ENCODE results near the gene EHD1.

Gene EHD1

GRCh38 chr11:64877390-64878222, 815 bp downstream of the EHD1 start:
- DNase-seq: no peak
- H4K20me1 ChIP-seq (ENCODE audit: insufficient read depth, low read length): no peaks in the 10 kb centered on the region
- peak overlapping the region; percentile 99 for H3K4me2 ChIP-seq (ENCODE audit: low read depth, low read length)
- peak overlapping the region; percentile 96 for H3K4me3 ChIP-seq (ENCODE audit: low read length)
- H3K36me3 ChIP-seq (replicated peaks; ENCODE audit: insufficient read depth, low read length): no peaks in the 10 kb centered on the region
- no peak overlapping the region; the same call in 1 of the 2 replicates for H3K27ac ChIP-seq (ENCODE audit: low read length)
- peaks cover 42% of the 10 kb centered on the region for H3K79me2 ChIP-seq (ENCODE audit: low read length)
- H3K9me2 ChIP-seq (replicated peaks; ENCODE audit: insufficient read depth, low read length): no peaks in the 10 kb centered on the region
- peaks cover 14% of the 10 kb centered on the region for H3K27me3 ChIP-seq (replicated peaks; ENCODE audit: insufficient read depth, low read length)
- peaks cover 16% of the 10 kb centered on the region for H3F3A ChIP-seq (ENCODE audit: insufficient read depth, low read length)
- TF ChIP-seq EZH2 (optimal IDR thresholded peaks at IDR 0.05; ENCODE audit: low read depth, low read length) (no peak), EZH2phosphoT487 (IDR thresholded peaks at IDR 0.05; ENCODE audit: low read length) (no peak)
- TF ChIP-seq, protein P1, sequence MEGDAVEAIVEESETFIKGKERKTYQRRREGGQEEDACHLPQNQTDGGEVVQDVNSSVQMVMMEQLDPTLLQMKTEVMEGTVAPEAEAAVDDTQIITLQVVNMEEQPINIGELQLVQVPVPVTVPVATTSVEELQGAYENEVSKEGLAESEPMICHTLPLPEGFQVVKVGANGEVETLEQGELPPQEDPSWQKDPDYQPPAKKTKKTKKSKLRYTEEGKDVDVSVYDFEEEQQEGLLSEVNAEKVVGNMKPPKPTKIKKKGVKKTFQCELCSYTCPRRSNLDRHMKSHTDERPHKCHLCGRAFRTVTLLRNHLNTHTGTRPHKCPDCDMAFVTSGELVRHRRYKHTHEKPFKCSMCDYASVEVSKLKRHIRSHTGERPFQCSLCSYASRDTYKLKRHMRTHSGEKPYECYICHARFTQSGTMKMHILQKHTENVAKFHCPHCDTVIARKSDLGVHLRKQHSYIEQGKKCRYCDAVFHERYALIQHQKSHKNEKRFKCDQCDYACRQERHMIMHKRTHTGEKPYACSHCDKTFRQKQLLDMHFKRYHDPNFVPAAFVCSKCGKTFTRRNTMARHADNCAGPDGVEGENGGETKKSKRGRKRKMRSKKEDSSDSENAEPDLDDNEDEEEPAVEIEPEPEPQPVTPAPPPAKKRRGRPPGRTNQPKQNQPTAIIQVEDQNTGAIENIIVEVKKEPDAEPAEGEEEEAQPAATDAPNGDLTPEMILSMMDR (IDR thresholded peaks at IDR 0.05; ENCODE audit: low read length): no peak
- H2AFZ ChIP-seq (ENCODE audit: low read length): peak overlapping the region; percentile 88
- H3K9ac ChIP-seq (ENCODE audit: low read length): peak overlapping the region; percentile 76
- H3K9me3 ChIP-seq (replicated peaks; ENCODE audit: insufficient read depth, low read length): no peaks in the 10 kb centered on the region
- H3K4me1 ChIP-seq (ENCODE audit: low read length): peaks cover 30% of the 10 kb centered on the region

- Histone ChIP-seq H3K4me2 (ENCODE audit: low read depth, low read length) (peak overlapping the region; percentile 99), H3F3A (ENCODE audit: insufficient read depth, low read length) (peaks cover 16% of the 10 kb centered on the region), H3K36me3 (replicated peaks; ENCODE audit: insufficient read depth, low read length) (no peaks in the 10 kb centered on the region), H4K20me1 (ENCODE audit: insufficient read depth, low read length) (no peaks in the 10 kb centered on the region), H3K27me3 (replicated peaks; ENCODE audit: insufficient read depth, low read length) (peaks cover 6% of the 10 kb centered on the region), H3K79me2 (ENCODE audit: low read length) (peaks cover 45% of the 10 kb centered on the region), H3K27ac (ENCODE audit: low read length) (no peak overlapping the region), H3K4me3 (ENCODE audit: low read length) (peak overlapping the region; percentile 96), H3K9me2 (replicated peaks; ENCODE audit: insufficient read depth, low read length) (no peaks in the 10 kb centered on the region), H2AFZ (ENCODE audit: low read length) (no peak overlapping the region), H3K9me3 (replicated peaks; ENCODE audit: insufficient read depth, low read length) (no peaks in the 10 kb centered on the region), H3K9ac (ENCODE audit: low read length) (peak overlapping the region; percentile 76; the same call in 1 of the 2 replicates), H3K4me1 (ENCODE audit: low read length) (peaks cover 30% of the 10 kb centered on the region)
- no peak for TF ChIP-seq EZH2phosphoT487 (IDR thresholded peaks at IDR 0.05; ENCODE audit: low read length)
- TF ChIP-seq, protein P1 (IDR thresholded peaks at IDR 0.05; ENCODE audit: low read length): no peak
- TF ChIP-seq EZH2 (optimal IDR thresholded peaks at IDR 0.05; ENCODE audit: low read depth, low read length): no peak
- DNase-seq: no peak
Observed at GRCh38 chr11:64876835-64877341, 1.5 kb downstream of the EHD1 start.

DNA sequence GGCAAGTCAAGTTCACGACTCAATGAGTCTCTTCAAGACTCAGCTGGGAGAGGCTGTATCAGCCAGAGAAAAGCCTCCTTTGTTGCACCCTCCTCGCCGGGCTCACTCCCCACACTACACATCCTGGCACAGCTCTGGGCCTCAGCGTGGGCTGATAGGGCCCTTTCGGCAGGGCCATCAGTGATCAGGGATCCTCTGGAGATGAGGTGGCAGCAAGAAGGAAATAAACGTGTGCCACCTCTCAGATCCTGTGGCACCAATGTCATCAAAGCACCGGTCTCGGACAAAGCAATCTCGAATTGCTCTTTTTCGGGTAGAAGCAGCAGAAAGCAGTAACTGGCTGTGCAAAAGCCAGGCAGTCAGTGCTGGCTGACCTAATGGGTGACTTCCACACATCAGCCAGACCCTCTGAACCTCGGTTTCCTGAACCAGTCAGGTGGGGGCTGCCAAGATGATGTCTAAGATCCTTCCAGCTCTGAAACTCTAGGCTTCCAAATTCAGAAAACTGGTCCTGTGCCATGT, 2.1 kb downstream of the EHD1 start:
- H4K20me1 ChIP-seq (ENCODE audit: insufficient read depth, low read length): no peaks in the 10 kb centered on the region

More for the DNA sequence above, 2.1 kb downstream of the EHD1 start:
- no peak for DNase-seq
- Histone ChIP-seq H3F3A (ENCODE audit: insufficient read depth, low read length) (peaks cover 16% of the 10 kb centered on the region), H3K9me3 (replicated peaks; ENCODE audit: insufficient read depth, low read length) (no peaks in the 10 kb centered on the region), H3K79me2 (ENCODE audit: low read length) (peaks cover 47% of the 10 kb centered on the region), H3K9ac (ENCODE audit: low read length) (no peak overlapping the region), H3K9me2 (replicated peaks; ENCODE audit: insufficient read depth, low read length) (no peaks in the 10 kb centered on the region), H3K4me1 (ENCODE audit: low read length) (peaks cover 30% of the 10 kb centered on the region), H3K36me3 (replicated peaks; ENCODE audit: insufficient read depth, low read length) (no peaks in the 10 kb centered on the region), H3K27me3 (replicated peaks; ENCODE audit: insufficient read depth, low read length) (peaks cover under 1% of the 10 kb centered on the region), H3K4me3 (ENCODE audit: low read length) (no peak overlapping the region), H3K27ac (ENCODE audit: low read length) (no peak overlapping the region), H2AFZ (ENCODE audit: low read length) (no peak overlapping the region), H3K4me2 (ENCODE audit: low read depth, low read length) (no peak overlapping the region)
- TF ChIP-seq EZH2 (optimal IDR thresholded peaks at IDR 0.05; ENCODE audit: low read depth, low read length) (no peak), EZH2phosphoT487 (IDR thresholded peaks at IDR 0.05; ENCODE audit: low read length) (no peak)
- TF ChIP-seq, protein P1 (IDR thresholded peaks at IDR 0.05; ENCODE audit: low read length): no peak

Measured in MM.1S (cell line).